ENCODE measurements around the gene SPRED2.

DNA sequence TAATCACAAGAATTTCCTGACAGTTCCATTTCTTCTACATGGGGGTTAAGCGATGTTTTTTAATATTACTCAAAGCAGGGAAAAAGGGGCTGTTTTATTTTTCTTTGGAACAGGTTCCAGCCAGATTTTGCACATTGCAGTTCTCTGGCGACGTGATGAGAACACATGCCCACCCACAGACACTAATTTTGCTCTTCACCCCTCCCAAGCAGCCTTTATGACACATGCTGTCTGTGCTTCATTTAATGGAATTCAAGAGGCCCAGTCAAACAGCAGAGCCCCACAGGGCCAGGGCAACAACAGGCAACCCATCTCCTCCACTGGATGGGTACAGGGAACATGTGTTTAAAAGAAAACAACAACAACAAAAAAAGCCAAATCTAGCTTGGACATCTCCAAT is 70.8 kb downstream of the SPRED2 start:
- TF ChIP-seq EZH2 (IDR thresholded peaks at IDR 0.05; ENCODE audit: insufficient read depth, poor library complexity, severe bottlenecking): no peak
- TF ChIP-seq EZH2phosphoT487 (IDR thresholded peaks at IDR 0.05; ENCODE audit: insufficient read depth, low read depth): no peak
